ENCODE data around the gene TMC5.

Gene TMC5

DNA sequence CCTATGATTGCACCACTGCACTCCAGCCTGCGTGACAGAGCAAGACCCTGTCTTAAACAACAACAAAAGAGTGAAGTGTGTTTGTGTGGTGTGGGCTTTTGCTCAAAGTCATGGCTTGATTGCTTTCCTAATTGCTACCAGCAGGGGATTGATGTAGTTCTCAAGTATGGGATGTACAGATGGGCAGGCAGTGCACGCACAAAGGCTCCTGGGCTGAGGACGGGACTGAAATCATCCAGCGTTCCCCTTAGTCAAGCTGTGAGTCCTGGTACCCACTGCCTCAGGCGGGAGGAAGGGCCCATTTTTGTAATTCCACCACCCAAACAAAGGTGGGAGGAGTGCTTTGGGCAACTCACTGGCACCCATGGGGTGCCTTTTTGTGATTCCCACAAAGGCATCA is 56.9 kb downstream of the TMC5 start:
- TF ChIP-seq POLR2A (IDR thresholded peaks at IDR 0.05; ENCODE audit: extremely low read depth, insufficient read length) (no peak), CTCF (IDR thresholded peaks at IDR 0.05; ENCODE audit: low read depth, low read length) (no peak), MYC (IDR thresholded peaks at IDR 0.05; ENCODE audit: low read depth, low read length) (no peak)
- TF ChIP-seq, protein P1, sequence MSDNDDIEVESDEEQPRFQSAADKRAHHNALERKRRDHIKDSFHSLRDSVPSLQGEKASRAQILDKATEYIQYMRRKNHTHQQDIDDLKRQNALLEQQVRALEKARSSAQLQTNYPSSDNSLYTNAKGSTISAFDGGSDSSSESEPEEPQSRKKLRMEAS (IDR thresholded peaks at IDR 0.05; ENCODE audit: low read depth, low read length) = no peak
- no peak overlapping the region for H3K4me3 ChIP-seq (ENCODE audit: low read depth, low read length)
- no peak for DNase-seq (ENCODE audit: low read depth)

GRCh38 chr16:19478505-19478904 is 60.8 kb downstream of the TMC5 start:
- no peak for TF ChIP-seq MYC (IDR thresholded peaks at IDR 0.05; ENCODE audit: low read depth, low read length)
- TF ChIP-seq CTCF (IDR thresholded peaks at IDR 0.05; ENCODE audit: low read depth, low read length) = no peak
- TF ChIP-seq POLR2A (IDR thresholded peaks at IDR 0.05; ENCODE audit: extremely low read depth, insufficient read length) = no peak
- DNase-seq (ENCODE audit: low read depth) = no peak
- no peak overlapping the region for H3K4me3 ChIP-seq (ENCODE audit: low read depth, low read length)

- no peak overlapping the region for H3K4me3 ChIP-seq (ENCODE audit: low read depth, low read length)
- no peak for TF ChIP-seq CTCF (IDR thresholded peaks at IDR 0.05; ENCODE audit: low read depth, low read length)
- no peak for TF ChIP-seq MYC (IDR thresholded peaks at IDR 0.05; ENCODE audit: low read depth, low read length)
- no peak for DNase-seq (ENCODE audit: low read depth)
These were observed 61.6 kb downstream of the TMC5 start for GRCh38 chr16:19479302-19479721.

GRCh38 chr16:19481296-19481695 is 63.6 kb downstream of the TMC5 start:
- no peak for TF ChIP-seq CTCF (IDR thresholded peaks at IDR 0.05; ENCODE audit: low read depth, low read length)
- TF ChIP-seq, protein P1 (IDR thresholded peaks at IDR 0.05; ENCODE audit: low read depth, low read length) = no peak
- no peak for TF ChIP-seq POLR2A (IDR thresholded peaks at IDR 0.05; ENCODE audit: extremely low read depth, insufficient read length)
- no peak for TF ChIP-seq MYC (IDR thresholded peaks at IDR 0.05; ENCODE audit: low read depth, low read length)
- no peak for DNase-seq (ENCODE audit: low read depth)
- H3K4me3 ChIP-seq (ENCODE audit: low read depth, low read length) = no peak overlapping the region

GRCh38 chr16:19481769-19482168 is 64.1 kb downstream of the TMC5 start:
- TF ChIP-seq, protein P1 (IDR thresholded peaks at IDR 0.05; ENCODE audit: low read depth, low read length) = no peak
- TF ChIP-seq MYC (IDR thresholded peaks at IDR 0.05; ENCODE audit: low read depth, low read length) = no peak
- TF ChIP-seq POLR2A (IDR thresholded peaks at IDR 0.05; ENCODE audit: extremely low read depth, insufficient read length) = no peak
- no peak for TF ChIP-seq CTCF (IDR thresholded peaks at IDR 0.05; ENCODE audit: low read depth, low read length)
- no peak for DNase-seq (ENCODE audit: low read depth)
- no peak overlapping the region for H3K4me3 ChIP-seq (ENCODE audit: low read depth, low read length)

GRCh38 chr16:19482291-19482690 is 64.6 kb downstream of the TMC5 start:
- DNase-seq (ENCODE audit: low read depth) = no peak
- no peak for TF ChIP-seq CTCF (IDR thresholded peaks at IDR 0.05; ENCODE audit: low read depth, low read length)
- TF ChIP-seq MYC (IDR thresholded peaks at IDR 0.05; ENCODE audit: low read depth, low read length) = no peak
- no peak for TF ChIP-seq POLR2A (IDR thresholded peaks at IDR 0.05; ENCODE audit: extremely low read depth, insufficient read length)
- TF ChIP-seq, protein P1 (IDR thresholded peaks at IDR 0.05; ENCODE audit: low read depth, low read length) = no peak
- H3K4me3 ChIP-seq (ENCODE audit: low read depth, low read length) = no peak overlapping the region

All from NB4 (cell line).